RWPE2 (cell line): Measurements from ENCODE around the gene ADAMTS9.

ENCODE experiments used
- ATAC-seq: fragments of 200-7000 bp; cut with Tn5 transposase; 3 replicates; pipeline ENCODE4 v1.9.1; 2021; ENCODE audit warnings: low read depth
- DNase-seq: peaks from one replicate; pipeline ENCODE4 v3.0.0-alpha.2; 2020; ENCODE audit warnings: low spot score
- H3K27ac ChIP-seq: fragments of 450-650 bp; 2 replicates; pipeline ENCODE4 v1.5.1; 2017; ENCODE audit warnings: mild to moderate bottlenecking; ENCODE audit not compliant: poor library complexity, severe bottlenecking
- H3K27me3 ChIP-seq: fragments of 250-450 bp; sonication (Bioruptor Pico); 2 replicates; pipeline ENCODE4 v1.5.1; 2021; ENCODE audit warnings: mild to moderate bottlenecking, moderate library complexity; ENCODE audit not compliant: insufficient read depth, poor library complexity, severe bottlenecking
- H3K36me3 ChIP-seq: fragments of 250-450 bp; sonication (Bioruptor Pico); 2 replicates; pipeline ENCODE4 v1.5.1; 2020; ENCODE audit warnings: low read depth, mild to moderate bottlenecking, moderate library complexity
- H3K4me1 ChIP-seq: fragments of 250-450 bp; sonication (Bioruptor Pico); 2 replicates; pipeline ENCODE4 v1.5.1; 2021; ENCODE audit warnings: mild to moderate bottlenecking, moderate library complexity; ENCODE audit not compliant: insufficient read depth, poor library complexity, severe bottlenecking
- H3K4me3 ChIP-seq: fragments of 250-450 bp; sonication (Bioruptor Pico); 2 replicates; pipeline ENCODE4 v1.5.1; 2021; ENCODE audit warnings: mild to moderate bottlenecking, moderate library complexity; ENCODE audit not compliant: severe bottlenecking
- H3K9me3 ChIP-seq: fragments of 250-450 bp; sonication (Bioruptor Pico); 2 replicates; pipeline ENCODE4 v1.5.1; 2021; ENCODE audit warnings: mild to moderate bottlenecking, moderate library complexity; ENCODE audit not compliant: severe bottlenecking
- TF ChIP-seq, protein P1 (sequence below): fragments of 450-650 bp; IDR thresholded peaks from one replicate; pipeline ENCODE4 v1.5.1; 2017; ENCODE audit warnings: mild to moderate bottlenecking, moderate library complexity; ENCODE audit not compliant: poor library complexity, severe bottlenecking

The ADAMTS9 gene

DNA sequence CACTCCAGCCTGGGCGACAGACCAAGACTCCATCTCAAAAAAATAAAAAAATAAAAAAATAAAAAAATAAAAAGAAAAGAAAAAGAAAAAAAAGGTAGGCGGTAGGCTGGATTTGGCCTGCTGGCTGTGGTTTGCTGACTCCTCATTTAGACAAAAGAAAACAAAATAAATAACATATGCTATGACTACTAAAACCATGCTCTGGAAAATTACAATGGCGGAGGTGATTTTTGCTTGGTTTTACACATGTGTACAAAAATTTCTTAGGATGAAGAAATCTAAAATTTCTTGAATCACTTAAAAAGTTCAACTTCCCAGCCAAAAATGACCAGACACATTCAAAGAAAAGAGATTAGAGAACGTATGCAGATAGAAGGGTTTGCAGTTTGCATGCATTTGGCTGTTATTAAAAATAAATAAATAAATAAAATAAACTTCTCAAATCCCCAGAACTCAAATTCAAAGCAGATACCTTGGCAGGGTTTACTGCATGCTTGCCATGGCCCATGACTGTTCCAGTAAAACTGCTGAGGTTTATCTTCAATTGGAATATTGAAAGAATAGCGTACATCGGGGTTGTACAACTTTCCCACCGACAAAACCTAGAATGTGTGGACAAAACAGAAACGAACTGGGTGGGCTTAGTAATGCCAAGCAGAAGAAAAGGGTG, 65.9 kb downstream of the ADAMTS9 start:
- Histone ChIP-seq H3K4me3 (no peak overlapping the region), H3K9me3 (no peaks in the 10 kb centered on the region), H3K36me3 (no peaks in the 10 kb centered on the region), H3K27me3 (no peaks in the 10 kb centered on the region), H3K27ac (no peak overlapping the region), H3K4me1 (no peaks in the 10 kb centered on the region)
- TF ChIP-seq, protein P1, sequence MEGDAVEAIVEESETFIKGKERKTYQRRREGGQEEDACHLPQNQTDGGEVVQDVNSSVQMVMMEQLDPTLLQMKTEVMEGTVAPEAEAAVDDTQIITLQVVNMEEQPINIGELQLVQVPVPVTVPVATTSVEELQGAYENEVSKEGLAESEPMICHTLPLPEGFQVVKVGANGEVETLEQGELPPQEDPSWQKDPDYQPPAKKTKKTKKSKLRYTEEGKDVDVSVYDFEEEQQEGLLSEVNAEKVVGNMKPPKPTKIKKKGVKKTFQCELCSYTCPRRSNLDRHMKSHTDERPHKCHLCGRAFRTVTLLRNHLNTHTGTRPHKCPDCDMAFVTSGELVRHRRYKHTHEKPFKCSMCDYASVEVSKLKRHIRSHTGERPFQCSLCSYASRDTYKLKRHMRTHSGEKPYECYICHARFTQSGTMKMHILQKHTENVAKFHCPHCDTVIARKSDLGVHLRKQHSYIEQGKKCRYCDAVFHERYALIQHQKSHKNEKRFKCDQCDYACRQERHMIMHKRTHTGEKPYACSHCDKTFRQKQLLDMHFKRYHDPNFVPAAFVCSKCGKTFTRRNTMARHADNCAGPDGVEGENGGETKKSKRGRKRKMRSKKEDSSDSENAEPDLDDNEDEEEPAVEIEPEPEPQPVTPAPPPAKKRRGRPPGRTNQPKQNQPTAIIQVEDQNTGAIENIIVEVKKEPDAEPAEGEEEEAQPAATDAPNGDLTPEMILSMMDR: no peak
- ATAC-seq: no peak
- no peak for DNase-seq

DNA sequence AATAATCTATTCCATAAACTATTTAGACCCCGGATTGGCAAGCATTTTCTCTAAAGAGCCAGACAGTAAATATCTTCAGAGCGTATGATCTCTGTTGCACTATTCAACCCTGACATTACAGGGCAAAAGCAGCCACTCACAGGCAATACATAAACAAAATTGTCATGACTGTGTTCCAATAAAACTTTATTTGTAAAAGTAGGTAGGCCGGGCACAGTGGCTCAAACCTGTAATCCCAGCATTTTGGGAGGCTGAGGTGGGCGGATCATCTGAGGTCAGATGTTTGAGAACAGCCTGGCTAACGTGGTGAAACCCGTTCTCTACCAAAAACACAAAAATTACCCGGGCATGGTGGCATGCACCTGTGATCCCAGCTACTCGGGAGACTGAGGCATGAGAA, 66.5 kb downstream of the ADAMTS9 start:
- TF ChIP-seq, protein P1: no peak
- Histone ChIP-seq H3K27me3 (no peaks in the 10 kb centered on the region), H3K27ac (no peak overlapping the region), H3K4me1 (no peaks in the 10 kb centered on the region), H3K36me3 (no peaks in the 10 kb centered on the region), H3K4me3 (no peak overlapping the region), H3K9me3 (no peaks in the 10 kb centered on the region)
- DNase-seq: no peak
- ATAC-seq: no peak

DNA sequence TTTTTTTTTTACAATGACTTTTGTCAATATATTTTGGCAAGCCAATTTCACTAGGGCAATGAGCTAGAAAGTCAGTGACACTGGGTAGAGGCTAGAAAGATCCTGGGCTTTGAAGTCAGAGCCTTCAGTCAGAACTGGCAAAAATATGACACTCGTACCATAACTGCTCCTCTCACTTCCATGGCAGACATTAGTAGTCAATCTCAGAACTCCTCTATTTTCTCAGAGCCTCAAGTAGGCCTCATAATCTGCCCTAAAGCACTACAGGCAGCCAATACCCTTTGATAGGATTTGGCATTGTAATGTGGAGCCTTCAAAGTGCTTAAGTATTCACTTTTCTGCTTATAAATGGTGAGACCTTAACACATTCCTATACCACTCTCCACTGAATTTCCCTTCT, 67.8 kb downstream of the ADAMTS9 start:
- ATAC-seq: no peak
- H3K4me3 ChIP-seq: no peak overlapping the region

DNA sequence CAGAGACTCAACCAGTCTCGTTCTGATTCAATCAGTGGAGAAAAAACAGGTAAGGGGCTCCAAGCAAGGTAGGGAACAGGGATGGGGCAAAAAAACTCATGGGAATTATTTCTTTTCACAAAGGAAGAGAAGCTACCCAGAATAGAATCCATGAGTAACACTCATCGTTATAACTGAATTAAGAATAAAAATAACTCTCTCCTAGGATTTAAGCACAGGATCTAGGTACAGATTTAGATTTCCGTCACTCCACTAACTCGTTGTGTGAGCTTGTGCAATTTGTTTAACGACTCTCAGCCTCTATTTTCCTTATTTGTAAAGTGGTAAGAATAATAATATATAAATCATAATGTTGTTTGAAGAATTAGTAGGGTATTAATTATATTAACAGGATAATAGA, 68.6 kb downstream of the ADAMTS9 start:
- ATAC-seq (no peak), DNase-seq (no peak)
- Histone ChIP-seq H3K4me1 (no peaks in the 10 kb centered on the region), H3K9me3 (no peaks in the 10 kb centered on the region), H3K36me3 (no peaks in the 10 kb centered on the region), H3K4me3 (no peak overlapping the region), H3K27me3 (peaks cover under 1% of the 10 kb centered on the region), H3K27ac (no peak overlapping the region)
- TF ChIP-seq, protein P1: no peak

More for the DNA sequence above, 67.8 kb downstream of the ADAMTS9 start:
- H3K27ac ChIP-seq: no peak overlapping the region
- H3K27me3 ChIP-seq: no peaks in the 10 kb centered on the region
- TF ChIP-seq, protein P1: no peak
- no peaks in the 10 kb centered on the region for H3K4me1 ChIP-seq
- no peaks in the 10 kb centered on the region for H3K9me3 ChIP-seq
- no peaks in the 10 kb centered on the region for H3K36me3 ChIP-seq
- DNase-seq: no peak

DNA sequence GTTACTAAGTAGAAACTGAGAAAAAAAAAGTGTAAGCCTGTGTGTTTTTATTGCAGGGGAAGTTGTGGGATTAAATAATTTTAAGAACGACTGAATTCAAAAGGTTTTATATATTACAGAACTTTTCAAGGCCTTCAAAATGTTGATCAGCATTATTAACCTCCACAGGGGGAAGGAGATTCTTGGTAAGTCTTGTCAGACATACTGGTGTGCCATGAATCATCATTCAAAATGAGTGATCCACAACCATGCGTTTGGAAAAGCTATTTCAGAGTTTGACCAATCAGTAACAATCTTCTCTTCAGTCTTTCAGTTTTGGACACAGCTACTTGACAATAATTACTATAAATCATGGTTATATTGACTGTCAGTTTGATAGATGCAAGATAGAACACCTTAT, 70.2 kb downstream of the ADAMTS9 start:
- ATAC-seq: no peak
- TF ChIP-seq, protein P1: no peak
- H3K9me3 ChIP-seq: no peaks in the 10 kb centered on the region

More for the DNA sequence above, 70.2 kb downstream of the ADAMTS9 start:
- no peak overlapping the region for H3K4me3 ChIP-seq
- H3K27ac ChIP-seq: no peak overlapping the region
- no peaks in the 10 kb centered on the region for H3K36me3 ChIP-seq
- H3K27me3 ChIP-seq: peaks cover 4% of the 10 kb centered on the region
- no peaks in the 10 kb centered on the region for H3K4me1 ChIP-seq
- no peak for DNase-seq
